NCI-H524 (cell line): ENCODE results near the gene TAS2R41.
A peak's percentile ranks its signal among the peaks of the same experiment; 100 is the strongest.

ENCODE experiments used
- DNase-seq, 2 experiments: peaks; one replicate each; lab custom pipeline; 2025; lab: John Stamatoyannopoulos, UW

The TAS2R41 gene

DNA sequence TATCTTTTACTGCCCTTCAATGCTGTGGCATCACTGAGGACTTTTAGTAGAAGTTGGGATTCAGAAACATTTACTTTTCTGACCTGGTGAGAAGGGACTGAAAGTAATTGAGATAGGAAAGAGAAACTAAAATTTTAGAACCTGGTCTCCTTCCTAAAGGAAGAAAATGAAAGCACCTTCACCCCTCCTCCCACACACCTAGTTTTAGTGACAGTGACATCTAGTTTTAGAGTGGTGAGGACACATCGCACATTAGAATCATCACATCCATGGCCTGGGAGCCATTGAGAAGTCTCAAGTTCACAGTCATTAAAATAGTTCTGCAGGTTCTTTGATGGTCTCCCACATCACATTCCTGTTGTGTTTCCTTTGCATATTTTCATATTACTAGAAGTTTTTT is 16.1 kb downstream of the TAS2R41 start:
- DNase-seq, result no peak

- no peak for DNase-seq
These were observed 16.9 kb downstream of the TAS2R41 start for GRCh38 chr7:143494622-143495021.

DNA sequence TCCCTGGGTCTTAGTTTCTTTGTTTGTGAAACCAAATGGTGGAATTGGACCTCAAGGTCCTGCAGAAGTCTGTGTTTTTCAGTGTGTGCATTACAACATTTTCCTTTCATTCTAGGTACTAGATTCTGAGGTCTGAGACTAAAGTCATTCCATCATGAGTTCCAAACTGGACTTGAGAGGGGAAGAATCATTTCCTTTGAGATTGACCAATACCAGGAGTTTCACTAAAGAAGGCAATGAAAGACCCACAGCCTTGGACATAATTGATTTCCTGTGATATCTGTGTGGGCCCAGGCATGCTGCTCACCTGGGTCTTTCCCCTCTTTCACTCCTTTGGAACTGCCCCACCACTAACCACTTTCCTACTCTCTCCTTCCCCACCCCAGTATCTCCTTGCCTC is 18.2 kb downstream of the TAS2R41 start:
- no peak for DNase-seq

DNA sequence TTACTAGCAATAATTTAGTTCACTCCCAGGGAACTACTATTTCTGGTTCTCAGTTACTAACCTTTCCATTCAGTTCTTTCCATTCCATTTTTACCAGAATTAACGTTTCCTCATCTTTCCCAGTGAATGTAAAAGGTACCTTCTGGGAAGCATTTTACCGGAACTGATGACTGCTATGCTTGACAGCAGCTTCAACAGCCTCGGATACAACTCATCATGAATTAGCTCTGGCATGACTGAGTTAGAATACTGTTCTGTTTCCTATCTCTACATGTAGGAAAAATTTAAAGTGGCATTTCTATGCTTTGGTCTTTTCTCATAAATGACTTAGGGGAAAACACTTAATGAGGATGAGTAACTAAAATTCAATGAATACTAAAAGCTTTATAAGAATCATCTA is 18.6 kb downstream of the TAS2R41 start:
- DNase-seq, result no peak

- no peak for DNase-seq
These were observed 19.5 kb downstream of the TAS2R41 start for GRCh38 chr7:143497008-143497795.

GRCh38 chr7:143499246-143499645 is 21.6 kb downstream of the TAS2R41 start:
- no peak for DNase-seq

GRCh38 chr7:143499743-143500348 is 22.2 kb downstream of the TAS2R41 start:
- DNase-seq, result no peak

DNA sequence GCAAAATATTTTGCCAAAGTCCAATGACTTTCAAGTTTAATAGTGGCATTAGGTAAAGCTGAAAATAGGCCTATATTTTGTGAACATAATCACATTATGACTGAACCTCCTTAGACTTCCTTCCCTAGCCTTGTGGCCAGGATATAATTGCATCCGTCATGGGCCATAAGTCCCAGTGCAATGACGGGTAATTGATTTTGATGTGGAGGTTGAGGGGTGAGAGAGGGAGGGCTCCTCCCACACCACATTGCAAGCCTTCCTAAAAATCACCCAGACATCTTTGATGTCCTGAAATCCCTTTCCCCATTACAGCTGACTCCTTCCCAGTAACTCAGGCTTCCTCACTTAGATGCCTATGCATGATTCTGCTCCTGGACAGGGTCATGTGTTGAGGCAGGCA is 25.6 kb downstream of the TAS2R41 start:
- DNase-seq, result no peak

DNA sequence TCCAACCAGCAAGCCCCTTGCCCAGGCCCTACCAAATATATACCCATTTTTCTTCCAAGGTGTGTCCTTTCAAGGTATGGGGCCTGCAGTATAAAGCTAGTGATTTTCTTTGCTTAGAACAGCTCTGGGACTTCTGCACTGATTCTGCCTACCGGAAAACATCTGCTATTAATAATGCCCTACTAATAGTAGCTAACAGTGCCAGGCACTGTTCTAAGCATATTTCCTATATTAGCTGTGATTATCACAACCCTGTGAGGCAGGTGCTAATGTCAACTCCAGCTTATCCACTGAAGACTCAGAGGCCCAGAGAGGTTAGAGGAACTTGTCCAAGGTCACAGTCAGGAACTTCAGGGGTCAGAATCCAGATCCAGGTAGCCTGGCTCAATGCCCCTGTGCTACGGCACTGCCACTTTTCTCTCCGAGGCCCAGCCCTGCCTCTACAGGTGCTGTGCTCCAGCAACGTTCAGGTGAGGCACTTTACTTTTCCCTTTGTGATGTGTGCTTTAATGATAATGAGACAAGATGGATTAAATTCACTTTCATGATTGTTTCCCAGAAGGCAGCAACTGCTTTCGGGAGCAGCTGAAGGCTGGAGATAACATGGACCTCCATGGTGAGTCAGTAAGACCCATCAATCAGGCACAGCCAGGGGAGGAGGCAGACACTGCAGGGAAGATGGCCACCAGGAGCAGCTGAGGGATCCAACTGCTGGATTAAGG is 26.7 kb downstream of the TAS2R41 start:
- DNase-seq, result no peak

DNA sequence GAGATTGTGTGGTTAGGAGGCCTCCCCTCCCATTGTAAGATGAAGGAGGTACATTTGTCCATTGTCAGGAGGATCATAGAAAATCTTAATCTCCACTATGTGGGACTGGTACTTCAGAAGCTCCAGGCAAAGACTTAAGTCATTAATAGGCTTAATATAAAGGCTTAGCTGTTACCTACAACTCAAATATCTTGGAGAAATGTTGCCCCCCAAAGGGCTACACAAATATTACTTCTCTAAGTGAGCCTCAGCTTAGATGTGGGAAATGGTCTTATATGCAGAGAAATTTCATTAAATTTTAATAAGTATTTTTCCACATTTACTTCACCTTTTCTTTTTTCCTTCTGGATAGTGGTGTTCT is 27.2 kb downstream of the TAS2R41 start:
- peak in 1 of 2 experiments; percentile 61 for DNase-seq

- DNase-seq, result no peak
These were observed 28.2 kb downstream of the TAS2R41 start for GRCh38 chr7:143505838-143506237.

DNA sequence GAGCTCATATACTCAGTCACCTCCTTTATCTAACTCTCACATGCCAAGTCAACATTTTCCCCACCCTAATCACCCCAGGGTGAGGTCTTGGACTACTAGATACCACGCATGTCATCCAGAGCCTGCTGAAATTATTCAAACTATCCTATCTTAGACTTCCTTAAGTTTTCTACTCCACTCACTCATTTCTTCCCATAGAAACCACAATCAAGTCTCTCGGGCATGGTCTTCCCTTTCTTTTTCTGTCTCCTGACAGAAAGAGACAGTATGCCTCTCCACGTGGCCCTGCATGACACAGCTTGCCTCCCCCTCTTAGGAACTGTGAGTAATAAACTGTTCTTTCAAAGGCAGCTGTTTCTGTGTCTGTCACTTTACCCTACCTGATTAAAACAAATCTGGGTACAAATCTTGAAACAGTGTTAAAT is 29.4 kb downstream of the TAS2R41 start:
- no peak for DNase-seq

GRCh38 chr7:143507534-143508055 is 29.9 kb downstream of the TAS2R41 start:
- DNase-seq, result no peak

- DNase-seq, result no peak
These were observed 33.4 kb downstream of the TAS2R41 start for GRCh38 chr7:143510854-143511592.

DNA sequence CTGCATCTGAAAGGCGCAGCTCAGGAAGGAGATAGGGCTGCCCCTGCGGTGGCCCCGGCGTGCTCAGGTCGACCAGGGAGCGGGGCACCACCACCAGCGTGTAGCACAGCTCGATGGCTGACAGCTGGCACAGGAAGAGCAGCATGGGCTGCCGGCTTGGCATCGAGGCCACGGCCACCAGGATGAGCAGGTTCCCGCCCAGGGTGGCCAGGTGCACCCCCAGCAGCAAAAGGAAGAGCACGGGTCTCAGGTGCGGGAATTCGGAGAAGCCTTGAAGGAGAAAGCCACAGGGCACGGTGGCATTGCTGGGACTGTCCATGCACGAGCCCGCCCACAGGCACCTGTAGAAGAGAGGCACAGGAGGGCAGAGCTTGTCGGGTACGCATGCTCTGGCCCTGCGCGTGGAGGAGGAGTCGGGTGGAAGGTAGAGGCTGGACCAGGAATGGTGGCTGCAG is 33.9 kb downstream of the TAS2R41 start:
- no peak for DNase-seq

DNA sequence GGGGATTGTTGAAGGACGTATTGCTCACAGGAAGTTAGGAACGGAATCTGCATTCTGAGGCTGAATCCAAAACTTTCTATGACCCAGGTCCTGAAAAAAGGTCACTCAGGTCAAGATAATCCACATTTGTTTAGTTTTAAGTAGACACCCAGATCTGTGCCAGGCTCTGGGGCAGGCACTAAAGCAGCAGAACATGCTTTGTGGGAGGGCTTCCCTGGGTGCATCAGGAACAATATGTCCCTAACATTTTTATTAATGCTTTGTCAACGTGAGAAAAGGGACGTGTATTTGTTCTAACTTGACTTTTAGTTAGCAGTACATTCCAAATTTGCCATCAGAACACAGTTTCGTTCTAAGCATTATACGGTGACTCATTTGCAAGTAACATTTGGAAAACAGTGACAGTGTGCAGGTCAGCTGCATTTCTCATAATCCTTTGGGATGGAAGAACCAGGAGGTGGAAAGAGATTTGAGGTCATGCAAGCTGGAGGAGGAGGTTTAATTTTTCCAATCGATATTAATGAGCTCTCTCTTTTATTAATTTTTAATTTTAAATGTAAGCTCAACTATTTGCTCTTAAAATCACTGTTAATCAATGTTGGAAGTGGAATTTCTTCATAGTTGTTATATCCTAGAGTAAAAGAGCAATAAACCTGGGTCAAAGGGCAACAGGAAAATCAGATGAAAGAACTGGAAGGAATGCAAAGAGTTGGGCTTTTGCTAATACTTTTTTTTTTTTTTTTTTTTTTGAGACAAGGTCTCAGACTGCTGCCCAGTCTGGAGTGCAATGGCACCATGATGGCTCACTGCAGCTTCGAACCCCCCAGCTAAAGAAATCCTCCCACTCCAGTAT is 35.0 kb downstream of the TAS2R41 start:
- DNase-seq, result no peak

GRCh38 chr7:143514487-143514886 is 36.8 kb downstream of the TAS2R41 start:
- DNase-seq, result no peak

GRCh38 chr7:143514995-143515735 is 37.5 kb downstream of the TAS2R41 start:
- no peak for DNase-seq

DNA sequence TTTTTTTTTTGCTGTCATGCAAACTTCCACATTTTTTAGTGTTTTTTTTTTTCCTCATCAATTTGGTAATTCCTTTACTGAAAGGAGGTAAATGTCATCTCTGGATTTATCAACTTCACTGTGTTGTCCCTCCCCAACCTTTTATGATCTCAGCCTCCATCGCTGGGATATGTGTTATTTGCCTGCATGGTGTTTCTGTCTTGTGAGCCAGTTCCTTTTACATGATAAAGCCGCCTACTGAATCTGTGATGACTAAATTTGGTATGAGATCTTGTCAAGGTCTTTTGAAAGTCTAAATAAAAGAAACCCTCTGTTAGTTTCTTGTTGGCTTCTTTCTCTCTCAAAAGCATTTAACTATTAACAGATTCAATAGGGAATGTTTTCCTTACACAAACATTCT is 39.3 kb downstream of the TAS2R41 start:
- no peak for DNase-seq

DNA sequence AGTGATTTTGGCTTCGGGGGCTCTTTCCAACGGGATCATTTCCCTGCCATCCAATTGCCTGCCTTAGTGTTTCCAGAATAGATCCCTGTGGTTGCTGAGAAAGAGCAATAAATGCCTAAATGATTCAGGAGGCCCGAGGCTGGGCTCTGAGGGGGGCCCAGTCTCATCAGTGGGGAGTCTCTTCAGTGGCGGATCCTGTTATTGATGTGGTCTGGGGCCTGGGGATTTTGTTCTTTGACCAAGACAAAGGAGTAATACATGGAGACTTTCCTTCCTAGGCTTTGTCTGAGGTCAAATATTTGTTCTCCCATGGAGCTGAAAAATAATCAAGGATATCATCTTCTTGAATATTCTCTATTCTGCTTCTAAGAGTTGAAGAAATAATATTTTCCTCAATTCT is 40.8 kb downstream of the TAS2R41 start:
- no peak for DNase-seq
